Measurements from ENCODE around the gene C2orf15.

DNA sequence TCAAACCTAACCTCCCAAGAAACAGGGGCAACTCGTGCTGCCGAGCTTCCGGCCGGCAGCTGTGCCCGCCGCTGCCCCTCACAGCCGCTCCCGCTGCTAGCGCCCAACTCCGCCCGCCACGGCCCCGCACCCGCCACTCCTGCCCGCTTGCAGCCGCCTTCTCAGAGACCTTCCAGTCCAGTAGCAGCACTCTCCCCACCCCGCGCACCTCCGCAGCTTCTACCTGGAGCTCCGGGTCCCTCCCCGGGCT, 722 bp upstream of the C2orf15 start:
- no peak for TF ChIP-seq CTCF (IDR thresholded peaks at IDR 0.05)
- no peak for TF ChIP-seq POLR2A (IDR thresholded peaks at IDR 0.05; ENCODE audit: low read depth)
- no peak for TF ChIP-seq EP300 (IDR thresholded peaks at IDR 0.05)

All from esophagus muscularis mucosa (tissue), 4 donors.